Immature natural killer cell (primary cell): Measurements from ENCODE around the gene NSD1. TPM values are rescaled to one million over a fixed set of nuclear protein-coding genes. Genes with fewer than 3 reads are reported as not detected.

Source experiments
- DNase-seq, 3 donors: peaks; one replicate each; pipeline ENCODE4 v3.0.0; 2022; ENCODE audit warnings: mixed read lengths in 1 of 3
- H3K27ac Mint-ChIP-seq, 6 donors: one replicate each; pipeline ENCODE4 v1.8.0; 2020; ENCODE audit warnings: mixed read lengths in 6 of 6, mild to moderate bottlenecking in 5 of 6, inconsistent platforms in 4 of 6, moderate library complexity in 3 of 6
- H3K27me3 Mint-ChIP-seq, 3 donors: one replicate each; pipeline ENCODE4 v1.8.0; 2020 to 2021; ENCODE audit warnings: low read depth in 3 of 3, mild to moderate bottlenecking in 3 of 3, mixed read lengths in 3 of 3, moderate library complexity in 3 of 3, inconsistent platforms in 1 of 3
- H3K36me3 Mint-ChIP-seq, 3 donors: one replicate each; pipeline ENCODE4 v1.8.0; 2020; ENCODE audit warnings: mixed read lengths in 3 of 3, inconsistent platforms in 2 of 3, mild to moderate bottlenecking in 2 of 3
- H3K4me1 Mint-ChIP-seq, 2 donors: one replicate each; pipeline ENCODE4 v1.8.0; 2020; ENCODE audit warnings: inconsistent platforms in 2 of 2, mild to moderate bottlenecking in 2 of 2, mixed read lengths in 2 of 2, moderate library complexity in 1 of 2
- H3K4me3 Mint-ChIP-seq, 5 donors: one replicate each; pipeline ENCODE4 v1.8.0; 2020; ENCODE audit warnings: mild to moderate bottlenecking in 5 of 5, mixed read lengths in 5 of 5, inconsistent platforms in 3 of 5, moderate library complexity in 3 of 5
- H3K9me3 Mint-ChIP-seq, 6 donors: one replicate each; pipeline ENCODE4 v1.8.0; 2020; ENCODE audit warnings: mild to moderate bottlenecking in 6 of 6, mixed read lengths in 6 of 6, inconsistent platforms in 4 of 6, moderate library complexity in 3 of 6
- polyA plus RNA-seq, 3 donors: library from polyadenylated mRNA; unstranded; fragments of 300-500 nt; fragmentation: Illumina TruSeq; gene quantifications; one replicate each; pipeline ENCODE4 v1.2.3, GENCODE V29; 2021

Gene NSD1
- polyA plus RNA-seq, 3 donors from 2014 or later, result 17.3 to 92.9 (median 19.7) TPM

DNA sequence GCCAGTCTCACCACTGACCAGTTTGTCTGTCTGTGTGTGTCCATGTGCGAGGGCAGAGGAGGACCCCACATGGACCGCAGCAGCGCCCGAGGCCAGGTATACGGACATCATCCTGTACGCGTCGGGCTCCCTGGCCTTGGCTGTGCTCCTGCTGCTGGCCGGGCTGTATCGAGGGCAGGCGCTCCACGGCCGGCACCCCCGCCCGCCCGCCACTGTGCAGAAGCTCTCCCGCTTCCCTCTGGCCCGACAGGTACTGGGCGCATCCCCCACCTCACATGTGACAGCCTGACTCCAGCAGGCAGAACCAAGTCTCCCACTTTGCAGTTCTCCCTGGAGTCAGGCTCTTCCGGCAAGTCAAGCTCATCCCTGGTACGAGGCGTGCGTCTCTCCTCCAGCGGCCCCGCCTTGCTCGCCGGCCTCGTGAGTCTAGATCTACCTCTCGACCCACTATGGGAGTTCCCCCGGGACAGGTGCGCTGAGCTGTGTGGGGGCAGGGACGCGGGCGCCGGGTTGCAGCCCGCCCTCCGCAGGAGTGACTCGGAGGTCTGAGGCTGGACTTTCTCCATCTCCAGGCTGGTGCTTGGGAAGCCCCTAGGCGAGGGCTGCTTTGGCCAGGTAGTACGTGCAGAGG, 40.4 kb upstream of the NSD1 start:
- Mint-ChIP-seq H3K9me3 (peaks cover 0 to 2% (median 0%) of the 10 kb centered on the region in 6 donors), H3K27me3 (no peaks in the 10 kb centered on the region), H3K36me3 (no peaks in the 10 kb centered on the region), H3K4me1 (no peaks in the 10 kb centered on the region), H3K4me3 (no peak overlapping the region), H3K27ac (no peak overlapping the region)
- no peak for DNase-seq

DNA sequence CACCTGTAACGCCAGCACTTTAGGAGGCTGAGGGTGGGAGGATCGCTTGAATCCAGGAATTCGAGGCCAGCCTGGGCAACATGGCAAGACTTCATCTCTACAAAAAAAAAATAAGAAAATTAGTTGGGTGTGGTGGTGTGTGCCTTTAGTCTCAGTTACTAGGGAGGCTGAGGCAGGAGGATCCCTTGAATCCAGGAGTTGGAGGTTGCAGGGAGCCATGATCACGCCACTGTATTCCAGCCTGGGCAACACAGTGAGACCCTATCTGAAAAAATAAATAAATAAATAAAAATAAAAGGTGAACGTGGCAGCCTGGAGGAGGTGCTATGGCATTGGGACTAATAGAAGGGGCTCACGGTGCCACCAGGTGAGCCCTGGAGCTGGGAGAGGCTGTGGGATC, 39.8 kb upstream of the NSD1 start:
- Mint-ChIP-seq H3K4me3 (no peak overlapping the region), H3K9me3 (peaks cover 0 to 2% (median 0%) of the 10 kb centered on the region in 6 donors), H3K36me3 (no peaks in the 10 kb centered on the region), H3K27ac (no peak overlapping the region), H3K4me1 (no peaks in the 10 kb centered on the region), H3K27me3 (no peaks in the 10 kb centered on the region)
- no peak for DNase-seq

DNA sequence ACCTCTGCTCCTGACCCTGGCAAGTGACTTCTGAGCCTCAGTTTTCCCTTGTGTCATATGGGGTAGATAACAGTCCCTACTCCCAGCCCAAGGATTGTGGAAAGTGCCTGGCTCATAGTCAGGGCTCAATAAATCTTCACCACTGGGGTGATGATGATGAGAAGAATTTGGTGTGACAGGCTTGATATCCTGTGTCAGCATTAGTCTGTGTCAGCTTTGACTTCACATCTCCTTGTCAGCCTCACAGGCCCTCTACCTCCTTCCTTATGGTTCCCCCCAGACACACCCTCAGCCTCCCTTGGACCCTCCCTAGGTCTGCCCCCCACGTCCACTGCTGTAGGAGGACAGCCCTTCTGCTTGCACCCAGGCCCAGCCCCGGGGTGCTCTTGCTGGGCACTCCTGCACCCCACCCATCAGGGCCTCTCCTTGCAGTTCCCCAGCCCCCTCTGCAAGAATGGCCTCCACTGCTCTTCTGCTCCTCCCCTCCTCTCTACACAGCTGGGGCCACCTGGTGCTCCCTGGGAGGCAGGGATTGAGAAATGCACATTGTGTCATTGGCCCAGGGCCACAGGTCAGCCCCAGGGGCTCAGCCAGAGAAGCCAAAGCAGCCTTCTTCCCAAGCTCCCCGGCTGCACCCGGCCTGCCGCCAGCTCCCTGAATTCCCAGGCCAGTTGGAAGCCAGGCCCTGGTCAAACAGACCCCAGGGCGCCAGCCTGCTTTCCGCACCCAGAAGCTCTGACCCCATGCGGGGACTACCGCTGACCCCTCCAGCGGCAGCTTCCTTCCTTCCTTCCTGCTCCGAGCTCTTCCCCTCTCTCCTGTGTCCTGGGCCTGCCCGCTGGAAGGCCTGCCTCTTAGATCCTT, 39.1 kb upstream of the NSD1 start:
- H3K36me3 Mint-ChIP-seq, result no peaks in the 10 kb centered on the region
- H3K27me3 Mint-ChIP-seq, result no peaks in the 10 kb centered on the region
- no peak for DNase-seq
- peaks cover 0 to 2% (median 0%) of the 10 kb centered on the region in 6 donors for H3K9me3 Mint-ChIP-seq
- H3K4me3 Mint-ChIP-seq, result no peak overlapping the region
- H3K4me1 Mint-ChIP-seq, result no peaks in the 10 kb centered on the region
- H3K27ac Mint-ChIP-seq, result no peak overlapping the region

DNA sequence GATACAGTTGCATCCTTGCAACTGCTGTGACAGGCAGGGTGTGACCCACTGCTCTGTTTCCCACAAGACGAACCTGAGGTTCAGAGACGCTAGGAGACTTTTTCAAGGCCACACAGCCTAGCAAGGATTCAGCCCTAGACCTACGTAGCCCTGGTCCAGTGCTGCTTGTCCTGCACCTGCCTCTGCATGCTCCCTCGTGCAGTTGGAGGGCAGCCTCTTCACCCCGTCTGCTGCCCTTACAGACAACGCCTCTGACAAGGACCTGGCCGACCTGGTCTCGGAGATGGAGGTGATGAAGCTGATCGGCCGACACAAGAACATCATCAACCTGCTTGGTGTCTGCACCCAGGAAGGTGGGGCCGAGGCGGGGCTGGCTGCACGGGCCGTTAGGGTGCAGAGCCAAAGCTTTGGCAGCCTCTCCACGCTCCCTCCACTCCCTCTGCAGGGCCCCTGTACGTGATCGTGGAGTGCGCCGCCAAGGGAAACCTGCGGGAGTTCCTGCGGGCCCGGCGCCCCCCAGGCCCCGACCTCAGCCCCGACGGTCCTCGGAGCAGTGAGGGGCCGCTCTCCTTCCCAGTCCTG, 38.4 kb upstream of the NSD1 start:
- Mint-ChIP-seq H3K4me1 (no peaks in the 10 kb centered on the region), H3K9me3 (peaks cover 0 to 2% (median 0%) of the 10 kb centered on the region in 6 donors), H3K27ac (no peak overlapping the region), H3K27me3 (no peaks in the 10 kb centered on the region), H3K4me3 (no peak overlapping the region), H3K36me3 (no peaks in the 10 kb centered on the region)
- DNase-seq, result no peak

DNA sequence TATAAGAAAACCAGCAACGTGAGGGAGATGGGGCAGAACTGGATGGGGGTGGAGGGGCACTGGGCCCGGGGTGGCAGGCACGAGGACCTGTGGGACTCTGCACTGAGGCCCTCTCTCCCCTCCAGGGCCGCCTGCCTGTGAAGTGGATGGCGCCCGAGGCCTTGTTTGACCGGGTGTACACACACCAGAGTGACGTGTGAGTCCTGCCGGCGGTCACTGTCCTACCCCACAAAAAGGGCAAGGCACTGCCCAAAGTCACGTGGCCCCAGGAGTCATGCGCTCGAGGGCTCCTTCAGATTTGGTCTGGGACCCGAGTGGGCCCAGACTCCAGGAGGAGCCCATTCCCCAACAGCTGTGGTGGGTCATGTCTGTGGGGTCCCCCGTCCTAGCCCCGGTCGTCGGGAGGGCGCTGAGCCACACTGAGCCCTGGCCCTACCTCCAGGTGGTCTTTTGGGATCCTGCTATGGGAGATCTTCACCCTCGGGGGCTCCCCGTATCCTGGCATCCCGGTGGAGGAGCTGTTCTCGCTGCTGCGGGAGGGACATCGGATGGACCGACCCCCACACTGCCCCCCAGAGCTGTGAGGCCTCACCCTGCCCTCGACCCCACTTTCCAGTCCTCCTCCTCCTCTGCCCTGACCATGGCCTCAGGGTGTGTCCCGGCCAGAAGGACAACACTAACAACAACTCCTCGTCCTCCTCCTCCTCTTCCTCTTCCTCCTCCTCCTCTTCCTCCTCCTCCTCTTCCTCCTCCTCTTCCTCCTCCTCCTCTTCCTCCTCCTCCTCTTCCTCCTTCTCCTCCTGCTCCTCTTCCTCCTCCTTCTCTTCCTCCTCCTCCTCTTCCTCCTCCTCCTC, 37.2 kb upstream of the NSD1 start:
- peaks cover 0 to 2% (median 0%) of the 10 kb centered on the region in 6 donors for H3K9me3 Mint-ChIP-seq
- no peak for DNase-seq
- no peaks in the 10 kb centered on the region for H3K4me1 Mint-ChIP-seq
- no peak overlapping the region for H3K4me3 Mint-ChIP-seq
- H3K27ac Mint-ChIP-seq, result no peak overlapping the region
- peaks cover 0 to 1% (median 0%) of the 10 kb centered on the region in 3 donors for H3K27me3 Mint-ChIP-seq
- H3K36me3 Mint-ChIP-seq, result no peaks in the 10 kb centered on the region

GRCh38 chr5:177097016-177097985, 36.3 kb upstream of the NSD1 start:
- H3K4me3 Mint-ChIP-seq, result no peak overlapping the region
- peaks cover 0 to 2% (median 0%) of the 10 kb centered on the region in 6 donors for H3K9me3 Mint-ChIP-seq
- H3K36me3 Mint-ChIP-seq, result no peaks in the 10 kb centered on the region
- H3K27ac Mint-ChIP-seq, result no peak overlapping the region
- H3K4me1 Mint-ChIP-seq, result no peaks in the 10 kb centered on the region
- H3K27me3 Mint-ChIP-seq, result peaks cover 0 to 1% (median 0%) of the 10 kb centered on the region in 3 donors
- DNase-seq, result no peak

DNA sequence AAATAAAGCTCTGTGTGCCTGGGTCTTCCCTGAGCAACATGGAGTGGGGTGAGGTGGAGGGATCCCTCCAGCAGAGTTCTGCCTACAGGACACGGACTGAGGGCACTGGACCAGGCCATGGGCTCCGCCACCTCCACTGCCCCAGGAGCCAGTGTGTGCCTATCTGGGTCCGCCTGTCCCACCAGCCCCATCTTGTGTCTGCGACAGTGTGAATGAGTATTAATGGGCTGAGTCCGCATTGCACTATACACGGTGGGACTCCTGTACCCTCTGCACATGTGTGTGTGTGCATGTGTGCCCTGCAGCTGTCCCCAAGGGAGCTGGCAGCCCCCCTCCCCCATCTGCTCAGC, 35.5 kb upstream of the NSD1 start:
- peaks cover 0 to 1% (median 0%) of the 10 kb centered on the region in 3 donors for H3K27me3 Mint-ChIP-seq
- H3K36me3 Mint-ChIP-seq, result no peaks in the 10 kb centered on the region
- H3K27ac Mint-ChIP-seq, result no peak overlapping the region
- DNase-seq, result no peak
- peaks cover 0 to 2% (median 0%) of the 10 kb centered on the region in 6 donors for H3K9me3 Mint-ChIP-seq
- no peaks in the 10 kb centered on the region for H3K4me1 Mint-ChIP-seq
- H3K4me3 Mint-ChIP-seq, result no peak overlapping the region

DNA sequence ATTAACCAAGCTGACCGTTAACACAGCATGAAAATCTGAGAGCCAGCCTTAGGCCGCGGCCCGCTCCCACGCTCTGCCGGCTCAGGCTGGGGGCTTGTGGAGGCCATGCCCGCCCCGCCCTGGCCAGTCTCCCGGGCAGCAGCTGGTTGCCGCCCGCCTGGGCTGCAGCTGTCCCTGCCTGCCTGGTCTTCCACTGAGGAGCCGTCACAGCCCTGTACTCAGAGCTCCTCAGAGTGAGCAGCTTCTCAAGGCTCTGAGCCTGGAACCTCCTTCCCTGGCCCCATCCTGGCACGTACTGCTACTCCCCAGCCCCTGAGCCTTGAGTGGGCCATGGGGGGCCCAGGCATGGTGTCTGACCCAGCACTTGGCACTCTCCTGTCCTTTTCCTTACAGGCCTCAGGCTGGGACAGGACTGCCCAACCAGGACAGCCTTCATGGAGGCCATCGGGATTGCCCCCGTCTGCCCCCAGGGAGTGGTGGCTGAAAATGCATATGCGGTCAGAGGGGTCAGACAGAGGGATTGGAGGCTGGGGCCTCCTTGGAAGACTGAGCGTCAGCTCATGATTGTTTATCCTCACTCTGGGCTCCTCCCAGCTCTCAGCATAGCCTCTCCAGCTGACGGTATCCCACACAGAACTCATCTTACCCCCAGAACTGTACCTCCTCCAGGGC, 35.0 kb upstream of the NSD1 start:
- Mint-ChIP-seq H3K27me3 (peaks cover 0 to 1% (median 0%) of the 10 kb centered on the region in 3 donors), H3K27ac (peak overlapping the region in 1 of 6 donors; percentile 71), H3K4me1 (no peaks in the 10 kb centered on the region), H3K4me3 (no peak overlapping the region), H3K36me3 (no peaks in the 10 kb centered on the region), H3K9me3 (peaks cover 0 to 2% (median 0%) of the 10 kb centered on the region in 6 donors)
- no peak for DNase-seq

GRCh38 chr5:177099422-177100093, 34.0 kb upstream of the NSD1 start:
- Mint-ChIP-seq H3K36me3 (no peaks in the 10 kb centered on the region), H3K9me3 (peaks cover 0 to 2% (median 0%) of the 10 kb centered on the region in 6 donors), H3K4me3 (no peak overlapping the region), H3K4me1 (no peaks in the 10 kb centered on the region), H3K27ac (no peak overlapping the region), H3K27me3 (peaks cover 1 to 2% (median 1%) of the 10 kb centered on the region in 3 donors)
- DNase-seq, result no peak

DNA sequence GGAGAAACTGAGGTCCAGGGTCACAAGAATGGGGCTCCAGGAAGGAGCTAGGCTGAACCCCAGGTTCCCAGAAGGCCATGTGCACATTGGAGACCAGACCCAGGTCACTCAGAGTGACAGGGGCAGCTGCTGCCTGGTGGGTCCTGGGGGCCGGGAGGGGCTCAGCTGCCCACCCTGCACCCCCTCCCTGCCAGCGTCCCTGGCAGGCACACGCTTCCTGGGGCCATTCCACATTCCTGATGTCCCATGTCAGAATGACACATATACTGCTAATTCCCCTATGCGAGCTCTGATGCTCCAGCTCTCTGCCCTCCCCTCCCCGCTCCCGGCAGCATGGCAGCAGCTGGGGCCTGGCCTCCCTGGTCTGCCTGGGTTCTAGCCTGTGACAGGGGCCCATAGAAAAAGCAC, 32.9 kb upstream of the NSD1 start:
- Mint-ChIP-seq H3K9me3 (peaks cover 0 to 2% (median 0%) of the 10 kb centered on the region in 6 donors), H3K4me1 (no peaks in the 10 kb centered on the region), H3K4me3 (no peak overlapping the region), H3K27ac (no peak overlapping the region), H3K36me3 (no peaks in the 10 kb centered on the region), H3K27me3 (peaks cover 1 to 3% (median 2%) of the 10 kb centered on the region in 3 donors)
- no peak for DNase-seq

DNA sequence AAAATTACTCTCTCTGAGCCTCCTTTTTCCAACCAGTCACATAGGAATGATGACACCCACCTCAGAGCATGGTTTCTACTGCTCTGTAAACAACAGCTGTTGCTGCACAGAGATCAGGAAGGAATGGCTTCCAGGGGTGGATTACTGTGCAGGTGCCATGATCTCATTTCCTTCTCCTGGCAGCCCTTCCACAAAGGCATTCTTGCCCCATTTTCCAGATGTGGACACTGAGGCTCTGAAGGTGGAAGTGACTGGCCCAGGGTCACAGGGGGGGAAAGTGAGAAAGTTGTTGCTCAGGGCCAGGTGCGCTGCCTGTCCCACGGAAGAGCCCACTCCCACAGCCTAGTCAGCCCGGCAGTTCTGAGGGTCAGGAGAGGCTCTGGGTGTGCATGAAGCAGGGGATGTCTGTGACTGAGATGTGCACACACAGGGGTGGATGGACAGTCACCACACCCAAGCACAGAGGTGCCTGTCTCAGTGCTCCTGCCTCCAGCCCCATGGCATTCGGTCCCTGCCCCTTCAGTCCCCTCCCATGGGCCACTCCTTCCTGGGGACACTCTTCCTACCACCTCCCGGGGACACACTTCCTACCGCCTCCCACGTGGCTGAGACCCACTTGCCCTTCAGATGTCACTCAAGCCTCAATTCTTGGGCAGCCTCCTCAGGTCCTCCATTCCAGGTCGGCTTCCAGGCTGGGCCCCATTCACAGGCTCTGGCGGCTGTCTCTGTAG, 29.9 kb upstream of the NSD1 start:
- no peak overlapping the region for H3K27ac Mint-ChIP-seq
- H3K9me3 Mint-ChIP-seq, result no peaks in the 10 kb centered on the region
- H3K4me1 Mint-ChIP-seq, result no peaks in the 10 kb centered on the region
- DNase-seq, result no peak
- H3K36me3 Mint-ChIP-seq, result no peaks in the 10 kb centered on the region
- peaks cover 1 to 4% (median 3%) of the 10 kb centered on the region in 3 donors for H3K27me3 Mint-ChIP-seq
- H3K4me3 Mint-ChIP-seq, result no peak overlapping the region
